Measurements from ENCODE around the gene KLHL18. TPM values are rescaled to one million over a fixed set of nuclear protein-coding genes. Genes with fewer than 3 reads are reported as not detected.
A peak's percentile ranks its signal among the peaks of the same experiment; 100 is the strongest.

The KLHL18 gene
- polyA plus RNA-seq, 3 donors = 43.4 to 63.3 (median 45.3) TPM

DNA sequence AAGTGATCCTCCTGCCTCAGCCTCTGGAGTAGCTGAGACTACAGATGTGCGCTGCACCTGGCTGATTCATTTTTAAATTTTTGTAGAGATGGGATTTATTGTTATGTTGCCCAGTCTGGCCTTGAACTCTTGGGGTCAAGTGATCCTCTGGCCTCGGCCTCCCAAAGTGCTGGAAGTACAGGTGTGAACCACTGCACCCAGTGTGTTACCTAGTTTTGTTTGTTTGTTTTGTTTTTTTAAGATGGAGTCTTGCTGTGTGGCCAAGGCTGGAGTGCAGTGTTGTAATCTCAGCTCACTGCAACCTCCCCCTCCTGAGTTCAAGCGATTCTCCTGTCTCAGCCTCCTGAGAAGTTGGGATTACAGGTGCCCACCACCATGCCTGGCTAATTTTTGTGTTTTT is 110.2 kb downstream of the KLHL18 start:
- H3K79me2 ChIP-seq (ENCODE audit: insufficient read depth, low read length) = peaks cover 84% of the 10 kb centered on the region
- peaks cover 23 to 56% of the 10 kb centered on the region in 2 donors for H3K36me3 Mint-ChIP-seq

GRCh38 chr3:47394140-47394870 is 111.6 kb downstream of the KLHL18 start:
- Histone ChIP-seq H3K4me2 (replicated peaks; ENCODE audit: extremely low read depth, low read length, poor library complexity, severe bottlenecking) (no peak overlapping the region), H3K79me2 (ENCODE audit: insufficient read depth, low read length) (peaks cover 78% of the 10 kb centered on the region), H3K4me3 (replicated peaks in 1 of 3; ENCODE audit: low read depth in 2 of 3, low read length in 3 of 3) (no peak overlapping the region), H3K27ac (ENCODE audit: low read depth in 1 of 2, low read length in 2 of 2) (no peak overlapping the region), H3K4me1 (ENCODE audit: control insufficient read depth in 1 of 2, insufficient read depth in 2 of 2, low read length in 2 of 2) (no peaks in the 10 kb centered on the region), H4K20me1 (ENCODE audit: insufficient read depth, low read length) (peaks cover 90% of the 10 kb centered on the region), H3K36me3 (replicated peaks in 1 of 2; ENCODE audit: control insufficient read depth in 1 of 2, insufficient read depth in 2 of 2, low read length in 2 of 2) (peaks cover 25 to 62% of the 10 kb centered on the region in 2 donors), H2AFZ (ENCODE audit: insufficient read depth, low read depth, low read length, poor library complexity, severe bottlenecking) (no peak overlapping the region), H3K9ac (ENCODE audit: insufficient read depth, low read length, poor library complexity, severe bottlenecking) (no peak overlapping the region), H3K9me3 (replicated peaks in 1 of 2; ENCODE audit: control insufficient read depth in 1 of 2, insufficient read depth in 1 of 2, low read length in 2 of 2) (no peaks in the 10 kb centered on the region), H3K27me3 (ENCODE audit: control insufficient read depth in 2 of 2, insufficient read depth in 2 of 2, low read length in 2 of 2) (no peaks in the 10 kb centered on the region)
- H3K27ac Mint-ChIP-seq = peak overlapping the region in 3 of 7 donors; percentile 15 to 89 (median 47)
- H3K9me3 Mint-ChIP-seq = peaks cover 0 to 2% (median 0%) of the 10 kb centered on the region in 7 donors
- TF ChIP-seq, protein P1, sequence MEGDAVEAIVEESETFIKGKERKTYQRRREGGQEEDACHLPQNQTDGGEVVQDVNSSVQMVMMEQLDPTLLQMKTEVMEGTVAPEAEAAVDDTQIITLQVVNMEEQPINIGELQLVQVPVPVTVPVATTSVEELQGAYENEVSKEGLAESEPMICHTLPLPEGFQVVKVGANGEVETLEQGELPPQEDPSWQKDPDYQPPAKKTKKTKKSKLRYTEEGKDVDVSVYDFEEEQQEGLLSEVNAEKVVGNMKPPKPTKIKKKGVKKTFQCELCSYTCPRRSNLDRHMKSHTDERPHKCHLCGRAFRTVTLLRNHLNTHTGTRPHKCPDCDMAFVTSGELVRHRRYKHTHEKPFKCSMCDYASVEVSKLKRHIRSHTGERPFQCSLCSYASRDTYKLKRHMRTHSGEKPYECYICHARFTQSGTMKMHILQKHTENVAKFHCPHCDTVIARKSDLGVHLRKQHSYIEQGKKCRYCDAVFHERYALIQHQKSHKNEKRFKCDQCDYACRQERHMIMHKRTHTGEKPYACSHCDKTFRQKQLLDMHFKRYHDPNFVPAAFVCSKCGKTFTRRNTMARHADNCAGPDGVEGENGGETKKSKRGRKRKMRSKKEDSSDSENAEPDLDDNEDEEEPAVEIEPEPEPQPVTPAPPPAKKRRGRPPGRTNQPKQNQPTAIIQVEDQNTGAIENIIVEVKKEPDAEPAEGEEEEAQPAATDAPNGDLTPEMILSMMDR (IDR thresholded peaks at IDR 0.05) = no peak
- peaks cover 28 to 58% of the 10 kb centered on the region in 2 donors for H3K36me3 Mint-ChIP-seq
- H3K4me3 Mint-ChIP-seq = no peak overlapping the region
- peaks cover 0 to 1% (median 1%) of the 10 kb centered on the region in 3 donors for H3K27me3 Mint-ChIP-seq (ENCODE audit: low read depth in 3 of 3)
- WGBS (ENCODE audit: insufficient coverage) = 94% methylated on average over 5 of the region's 8 CpGs
- peaks cover 6% of the 10 kb centered on the region for H3K4me1 Mint-ChIP-seq
- DNase-seq = no peak
- intact Hi-C loops (cut with micrococcal nuclease) = no loop called here

More for the DNA sequence above, 110.2 kb downstream of the KLHL18 start:
- H2AFZ ChIP-seq (ENCODE audit: insufficient read depth, low read depth, low read length, poor library complexity, severe bottlenecking) = no peak overlapping the region
- no peaks in the 10 kb centered on the region for H3K27me3 ChIP-seq (ENCODE audit: control insufficient read depth in 2 of 2, insufficient read depth in 2 of 2, low read length in 2 of 2)
- H3K4me3 ChIP-seq (replicated peaks in 1 of 3; ENCODE audit: low read depth in 2 of 3, low read length in 3 of 3) = no peak overlapping the region
- no peaks in the 10 kb centered on the region for H3K4me1 ChIP-seq (ENCODE audit: control insufficient read depth in 1 of 2, insufficient read depth in 2 of 2, low read length in 2 of 2)
- 94% methylated on average over 2 of the region's 3 CpGs for WGBS (ENCODE audit: insufficient coverage)
- Mint-ChIP-seq H3K4me1 (peaks cover 6% of the 10 kb centered on the region), H3K4me3 (no peak overlapping the region), H3K9me3 (peaks cover 0 to 2% (median 0%) of the 10 kb centered on the region in 7 donors), H3K27me3 (ENCODE audit: low read depth in 3 of 3) (peaks cover 0 to 1% (median under 1%) of the 10 kb centered on the region in 3 donors), H3K27ac (no peak overlapping the region)
- H3K36me3 ChIP-seq (replicated peaks in 1 of 2; ENCODE audit: control insufficient read depth in 1 of 2, insufficient read depth in 2 of 2, low read length in 2 of 2) = peaks cover 23 to 61% of the 10 kb centered on the region in 2 donors
- no peaks in the 10 kb centered on the region for H3K9me3 ChIP-seq (replicated peaks in 1 of 2; ENCODE audit: control insufficient read depth in 1 of 2, insufficient read depth in 1 of 2, low read length in 2 of 2)
- H3K4me2 ChIP-seq (replicated peaks; ENCODE audit: extremely low read depth, low read length, poor library complexity, severe bottlenecking) = no peak overlapping the region
- H3K27ac ChIP-seq (ENCODE audit: low read depth in 1 of 2, low read length in 2 of 2) = no peak overlapping the region
- TF ChIP-seq, protein P1 (IDR thresholded peaks at IDR 0.05) = no peak
- H3K9ac ChIP-seq (ENCODE audit: insufficient read depth, low read length, poor library complexity, severe bottlenecking) = no peak overlapping the region
- intact Hi-C loops (cut with micrococcal nuclease) = no loop called here
- DNase-seq = no peak
- peaks cover 91% of the 10 kb centered on the region for H4K20me1 ChIP-seq (ENCODE audit: insufficient read depth, low read length)
